Jurkat, Clone E6-1 (cell line): ENCODE results near the gene PRRT1. TPM values are rescaled to one million over a fixed set of nuclear protein-coding genes. Genes with fewer than 3 reads are reported as not detected.
A peak's percentile ranks its signal among the peaks of the same experiment; 100 is the strongest.
"Not testable (repeated sequence)": the region's sequence is repeated elsewhere in the genome, so short reads cannot be mapped to it uniquely, and the experiment has no call there.

ENCODE experiments used
- DNase-seq: peaks from one replicate; pipeline ENCODE4 v3.0.0-alpha.2; 2011; ENCODE audit warnings: low read depth, low spot score
- H3K4me3 ChIP-seq: 2 replicates; pipeline ENCODE4 v1.5.1; 2011; ENCODE audit warnings: mild to moderate bottlenecking, low read length, control low read depth, moderate library complexity
- polyA plus RNA-seq: library from polyadenylated mRNA; unstranded; fragments of >200 nt; gene quantifications from one replicate; pipeline ENCODE4 v1.2.1, GENCODE V29; 2012; ENCODE audit warnings: missing spikeins; ENCODE audit not compliant: insufficient read length, insufficient read depth

PRRT1 gene
- 1.2 TPM for polyA plus RNA-seq

- no peak within 1 kb of the TSS for H3K4me3 ChIP-seq
These were observed at the start of gene PRRT1 for GRCh38 chr6:32151863-32152768. TSS of gene PRRT1 (minus strand) at chr6:32151939. CDS start at chr6:32151827, 112 bp downstream.

GRCh38 chr6:32200711-32201475 is 49.2 kb upstream of the PRRT1 start:
- no peak for DNase-seq
- H3K4me3 ChIP-seq = no peak overlapping the region

More at GRCh38 chr6:32151863-32152768, at the start of gene PRRT1:
- DNase-seq = no peak

GRCh38 chr6:32198866-32199265 is 47.1 kb upstream of the PRRT1 start:
- H3K4me3 ChIP-seq = no peak overlapping the region
- DNase-seq = no peak

GRCh38 chr6:32198345-32198696 is 46.6 kb upstream of the PRRT1 start:
- no peak for DNase-seq
- H3K4me3 ChIP-seq = no peak overlapping the region

GRCh38 chr6:32196682-32197616 is 45.2 kb upstream of the PRRT1 start:
- H3K4me3 ChIP-seq = peak overlapping the region; percentile 98
- DNase-seq = no peak

- DNase-seq = no peak
- H3K4me3 ChIP-seq = peak overlapping the region; percentile 98
These were observed 44.4 kb upstream of the PRRT1 start for GRCh38 chr6:32195902-32196681.

- H3K4me3 ChIP-seq = peak overlapping the region; percentile 98
- peak; percentile 98 for DNase-seq
These were observed 43.8 kb upstream of the PRRT1 start for GRCh38 chr6:32195652-32195901.

- peak; percentile 68 for DNase-seq
- H3K4me3 ChIP-seq = peak overlapping the region; percentile 98
These were observed 43.3 kb upstream of the PRRT1 start for GRCh38 chr6:32194825-32195651.

GRCh38 chr6:32194388-32194787 is 42.6 kb upstream of the PRRT1 start:
- peak overlapping the region; percentile 98; the same call in 1 of the 2 replicates for H3K4me3 ChIP-seq
- DNase-seq = no peak

GRCh38 chr6:32193096-32193495 is 41.4 kb upstream of the PRRT1 start:
- DNase-seq = not testable (repeated sequence)
- H3K4me3 ChIP-seq = peak overlapping the region; percentile 62

GRCh38 chr6:32192608-32193039 is 40.9 kb upstream of the PRRT1 start, which contains the start of gene GPSM3:
TSS of gene GPSM3 (minus strand) at chr6:32192643. CDS start at chr6:32192513, 130 bp downstream.
- peak; percentile 87 for DNase-seq
- H3K4me3 ChIP-seq = peak within 1 kb of the TSS; percentile 62

- no peak for DNase-seq
- peak overlapping the region; percentile 62 for H3K4me3 ChIP-seq
These were observed 40.2 kb upstream of the PRRT1 start for GRCh38 chr6:32191696-32192607.

GRCh38 chr6:32190911-32191677 is 39.4 kb upstream of the PRRT1 start:
- no peak for DNase-seq
- peak overlapping the region; percentile 62 for H3K4me3 ChIP-seq

GRCh38 chr6:32190054-32190851 is 38.5 kb upstream of the PRRT1 start, which contains the start of gene PBX2:
TSS of gene PBX2 (minus strand) at chr6:32190202. CDS start at chr6:32189915, 287 bp downstream.
- peak; percentile 90 for DNase-seq
- peak within 1 kb of the TSS; percentile 64 for H3K4me3 ChIP-seq

- no peak for DNase-seq
These were observed 38.0 kb upstream of the PRRT1 start for GRCh38 chr6:32189742-32190053.

More at GRCh38 chr6:32189742-32190053, 38.0 kb upstream of the PRRT1 start:
- H3K4me3 ChIP-seq = peak overlapping the region; percentile 64
